ENCODE data around the gene LPP. TPM values are rescaled to one million over a fixed set of nuclear protein-coding genes. Genes with fewer than 3 reads are reported as not detected.

The LPP gene
- total RNA-seq, 2 donors from 2014 or later: 170 to 246 TPM

DNA sequence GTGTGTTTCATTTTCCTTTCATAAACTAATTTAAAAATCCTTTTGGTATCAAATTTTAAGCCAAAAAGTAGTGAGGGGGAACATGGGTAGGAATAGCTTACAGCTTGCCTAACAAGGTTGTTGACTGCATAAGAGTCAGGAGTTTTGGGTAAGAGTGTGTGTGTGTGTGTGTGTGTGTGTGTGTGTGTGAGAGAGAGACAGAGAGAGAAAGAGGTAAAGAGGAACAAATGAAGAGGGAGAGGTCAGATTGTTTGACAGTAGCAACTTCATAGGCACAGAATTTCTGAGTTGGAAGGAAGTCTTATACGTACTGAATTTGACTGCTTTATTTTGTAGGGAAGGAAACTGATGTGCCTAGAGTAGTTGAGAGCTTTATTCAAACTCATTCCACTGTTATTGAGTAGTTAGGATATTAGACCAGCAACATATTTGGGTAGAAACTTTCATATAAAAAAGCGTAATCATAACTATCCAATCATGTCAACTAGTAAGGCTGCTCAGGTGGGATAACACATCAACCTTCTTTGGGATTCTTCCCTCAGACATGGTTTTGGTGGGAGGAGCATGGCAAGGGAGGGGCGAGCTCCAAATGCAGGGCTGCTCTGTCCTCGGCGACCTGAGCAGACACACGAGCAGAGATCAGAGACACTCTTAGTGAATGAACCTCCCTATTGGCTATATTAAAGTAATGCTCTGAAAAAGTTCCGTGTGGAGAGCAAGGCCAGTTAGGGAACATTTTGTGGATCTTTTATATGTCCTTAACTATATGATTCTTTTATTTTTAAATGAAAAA is 86.4 kb downstream of the LPP start:
- Histone ChIP-seq H3K27me3 (no peaks in the 10 kb centered on the region), H3K9ac (ENCODE audit: low read depth in 2 of 2, low read length in 2 of 2) (no peak overlapping the region), H3K36me3 (no peaks in the 10 kb centered on the region), H3K4me1 (no peaks in the 10 kb centered on the region), H3K9me3 (no peaks in the 10 kb centered on the region), H3K27ac (no peak overlapping the region), H3K4me3 (no peak overlapping the region)
- DNase-seq: no peak
- TF ChIP-seq CTCF (IDR thresholded peaks at IDR 0.05): no peak
- intact Hi-C loops (cut with DNase I): no loop called here

GRCh38 chr3:188241072-188241471 is 87.1 kb downstream of the LPP start:
- no peaks in the 10 kb centered on the region for H3K27me3 ChIP-seq
- H3K4me1 ChIP-seq: no peaks in the 10 kb centered on the region
- H3K4me3 ChIP-seq: no peak overlapping the region
- no peak overlapping the region for H3K9ac ChIP-seq (ENCODE audit: low read depth in 2 of 2, low read length in 2 of 2)
- TF ChIP-seq CTCF (IDR thresholded peaks at IDR 0.05): no peak
- H3K36me3 ChIP-seq: no peaks in the 10 kb centered on the region
- H3K9me3 ChIP-seq: no peaks in the 10 kb centered on the region
- H3K27ac ChIP-seq: no peak overlapping the region
- intact Hi-C loops (cut with DNase I): no loop called here
- DNase-seq: no peak

DNA sequence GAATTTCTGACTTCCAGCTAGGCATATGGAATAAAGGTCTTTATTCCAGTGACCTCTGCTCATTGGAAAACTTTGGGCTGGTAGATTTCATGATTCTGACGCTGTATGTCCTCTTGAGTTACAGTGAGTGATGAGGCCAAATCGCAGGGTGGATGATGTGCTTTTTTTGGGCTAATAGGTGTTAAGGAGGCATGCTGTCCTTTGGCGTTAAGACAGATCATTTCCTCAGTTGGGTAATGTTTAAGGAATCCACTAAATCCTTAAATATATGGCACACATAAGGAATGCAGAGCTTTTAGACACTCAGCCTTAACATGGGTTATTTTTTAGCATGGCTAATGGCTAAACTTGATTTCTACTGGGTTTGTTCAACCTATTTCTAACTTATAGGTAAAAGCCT is 87.9 kb downstream of the LPP start:
- intact Hi-C loops (cut with DNase I): no loop called here
- no peak overlapping the region for H3K4me3 ChIP-seq
- no peak for TF ChIP-seq CTCF (IDR thresholded peaks at IDR 0.05)
- H3K9ac ChIP-seq (ENCODE audit: low read depth in 2 of 2, low read length in 2 of 2): no peak overlapping the region
- H3K27ac ChIP-seq: no peak overlapping the region
- no peaks in the 10 kb centered on the region for H3K27me3 ChIP-seq
- H3K36me3 ChIP-seq: no peaks in the 10 kb centered on the region
- no peaks in the 10 kb centered on the region for H3K9me3 ChIP-seq
- H3K4me1 ChIP-seq: no peaks in the 10 kb centered on the region
- no peak for DNase-seq

DNA sequence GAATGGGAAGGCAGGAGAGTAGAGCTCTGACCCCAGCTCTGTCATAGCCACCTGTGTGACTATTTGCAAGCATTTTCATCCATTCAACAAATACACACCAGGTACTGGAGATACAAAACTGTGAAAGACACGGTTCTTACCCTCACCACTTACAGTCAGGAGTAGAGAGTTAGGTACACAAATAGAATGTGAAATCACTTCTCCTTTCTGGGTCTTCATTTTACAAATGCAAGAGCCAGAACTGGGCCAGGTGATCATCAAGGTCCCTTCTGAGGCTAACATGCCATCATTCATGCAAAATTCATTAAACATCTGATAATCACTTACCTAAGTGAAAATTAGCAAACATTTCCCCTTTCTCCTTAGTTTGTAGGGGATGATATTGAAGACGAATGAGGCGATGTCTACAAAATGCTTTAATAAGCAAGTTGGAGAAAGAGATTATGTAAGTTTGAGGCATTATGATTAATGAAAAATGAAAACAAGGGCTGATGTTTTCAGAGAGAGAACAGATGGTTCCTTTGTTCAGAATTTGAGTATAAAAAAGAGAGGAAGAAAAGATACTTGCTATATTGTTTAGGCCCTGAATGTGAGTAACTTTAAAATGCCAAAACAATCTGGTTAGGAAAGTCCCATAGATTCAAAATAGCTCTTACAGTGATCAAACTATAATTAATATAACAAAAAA is 88.6 kb downstream of the LPP start:
- intact Hi-C loops (cut with DNase I): no loop called here
- Histone ChIP-seq H3K9me3 (no peaks in the 10 kb centered on the region), H3K36me3 (no peaks in the 10 kb centered on the region), H3K27me3 (no peaks in the 10 kb centered on the region), H3K4me1 (no peaks in the 10 kb centered on the region), H3K4me3 (no peak overlapping the region), H3K27ac (no peak overlapping the region), H3K9ac (ENCODE audit: low read depth in 2 of 2, low read length in 2 of 2) (no peak overlapping the region)
- DNase-seq: no peak
- TF ChIP-seq CTCF (IDR thresholded peaks at IDR 0.05): no peak

GRCh38 chr3:188243124-188243795 is 89.3 kb downstream of the LPP start:
- no peak for TF ChIP-seq CTCF (IDR thresholded peaks at IDR 0.05)
- H3K36me3 ChIP-seq: no peaks in the 10 kb centered on the region
- H3K27me3 ChIP-seq: no peaks in the 10 kb centered on the region
- intact Hi-C loops (cut with DNase I): no loop called here
- H3K4me3 ChIP-seq: no peak overlapping the region
- no peak overlapping the region for H3K9ac ChIP-seq (ENCODE audit: low read depth in 2 of 2, low read length in 2 of 2)
- H3K4me1 ChIP-seq: no peaks in the 10 kb centered on the region
- H3K9me3 ChIP-seq: no peaks in the 10 kb centered on the region
- H3K27ac ChIP-seq: no peak overlapping the region
- no peak for DNase-seq

Data from colonic mucosa (tissue), 4 donors.